Measurements from ENCODE around the gene RTL5. TPM values are rescaled to one million over a fixed set of nuclear protein-coding genes. Genes with fewer than 3 reads are reported as not detected.

Gene RTL5
- total RNA-seq, 2 experiments from 2014 or later = 0.18 to 0.31 TPM

DNA sequence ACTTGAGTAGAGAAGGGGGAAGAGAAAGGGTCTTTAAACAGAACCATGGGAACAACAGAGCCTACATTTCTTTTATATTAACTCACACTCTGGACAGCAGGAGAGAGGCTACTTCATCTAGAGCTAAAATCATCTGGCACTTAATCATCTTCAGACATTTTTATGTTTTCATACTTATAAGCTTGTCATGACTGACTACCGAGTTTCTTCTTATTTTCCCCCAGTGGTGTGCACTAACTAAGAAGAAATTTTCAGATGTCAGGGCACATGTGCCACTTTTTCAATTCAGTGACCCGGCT is 11.8 kb upstream of the RTL5 start:
- no peaks in the 10 kb centered on the region for H3K9me3 Mint-ChIP-seq
- ChIA-PET POLR2A (interaction anchor here (1.5 kb wide), 1 partner anchor 123 kb away, joined by 4 read pairs; no protein-coding TSS in a partner anchor), CTCF (no interaction called here)
- H3K4me3 Mint-ChIP-seq = no peak overlapping the region
- no peak for DNase-seq
- ATAC-seq = no peak
- peaks cover 27% of the 10 kb centered on the region for H3K4me1 Mint-ChIP-seq (ENCODE audit: low read depth)
- intact Hi-C loops (cut with micrococcal nuclease) = no loop called here
- TF ChIP-seq, protein P1, sequence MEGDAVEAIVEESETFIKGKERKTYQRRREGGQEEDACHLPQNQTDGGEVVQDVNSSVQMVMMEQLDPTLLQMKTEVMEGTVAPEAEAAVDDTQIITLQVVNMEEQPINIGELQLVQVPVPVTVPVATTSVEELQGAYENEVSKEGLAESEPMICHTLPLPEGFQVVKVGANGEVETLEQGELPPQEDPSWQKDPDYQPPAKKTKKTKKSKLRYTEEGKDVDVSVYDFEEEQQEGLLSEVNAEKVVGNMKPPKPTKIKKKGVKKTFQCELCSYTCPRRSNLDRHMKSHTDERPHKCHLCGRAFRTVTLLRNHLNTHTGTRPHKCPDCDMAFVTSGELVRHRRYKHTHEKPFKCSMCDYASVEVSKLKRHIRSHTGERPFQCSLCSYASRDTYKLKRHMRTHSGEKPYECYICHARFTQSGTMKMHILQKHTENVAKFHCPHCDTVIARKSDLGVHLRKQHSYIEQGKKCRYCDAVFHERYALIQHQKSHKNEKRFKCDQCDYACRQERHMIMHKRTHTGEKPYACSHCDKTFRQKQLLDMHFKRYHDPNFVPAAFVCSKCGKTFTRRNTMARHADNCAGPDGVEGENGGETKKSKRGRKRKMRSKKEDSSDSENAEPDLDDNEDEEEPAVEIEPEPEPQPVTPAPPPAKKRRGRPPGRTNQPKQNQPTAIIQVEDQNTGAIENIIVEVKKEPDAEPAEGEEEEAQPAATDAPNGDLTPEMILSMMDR (IDR thresholded peaks at IDR 0.05) = no peak
- H3K27ac Mint-ChIP-seq = no peak overlapping the region
- no peaks in the 10 kb centered on the region for H3K36me3 Mint-ChIP-seq (ENCODE audit: low read depth)
- H3K27me3 Mint-ChIP-seq = peaks cover 4% of the 10 kb centered on the region

DNA sequence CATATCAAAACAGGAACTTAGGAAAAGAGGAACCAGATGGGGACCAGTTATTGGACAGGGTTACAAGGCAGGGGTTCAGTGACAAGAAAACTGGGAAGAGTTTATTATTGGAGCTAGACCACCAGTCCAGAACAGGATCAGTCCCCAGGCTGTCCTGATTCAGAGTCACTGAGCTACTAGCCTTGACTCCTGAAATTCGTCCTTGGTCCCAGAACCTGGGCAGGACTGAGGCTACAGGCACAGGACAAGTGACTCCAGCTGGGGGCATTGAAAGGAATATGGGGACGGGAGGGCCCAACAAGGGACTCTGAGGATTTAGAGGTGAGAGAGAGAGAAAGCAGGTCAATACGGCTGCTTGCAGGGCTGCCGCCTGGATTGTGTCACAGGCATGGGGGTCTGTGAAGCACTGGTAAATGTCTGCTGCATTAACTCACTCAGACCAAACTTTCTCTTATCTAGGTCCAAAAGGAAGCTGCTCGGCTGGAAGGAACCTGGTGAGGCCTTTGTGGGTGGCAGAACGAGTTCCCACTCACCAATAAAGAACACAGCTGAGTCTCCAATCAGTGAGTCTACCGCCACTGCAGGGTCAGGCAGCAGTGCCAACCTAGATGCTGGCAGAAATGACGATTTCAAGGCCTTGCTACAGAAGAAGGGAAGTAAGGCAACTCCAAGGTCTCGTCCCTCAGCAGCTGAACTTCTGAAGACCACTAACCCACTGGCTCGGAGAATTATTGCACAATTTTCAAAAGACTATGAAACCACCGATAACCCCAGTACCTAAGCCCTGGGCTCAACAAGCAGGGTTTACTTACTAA is 11.3 kb upstream of the RTL5 start:
- ChIA-PET POLR2A (interaction anchor here (1.5 kb wide), 1 partner anchor 122 kb away, joined by 4 read pairs; no protein-coding TSS in a partner anchor), CTCF (no interaction called here)
- no peak overlapping the region for H3K27ac Mint-ChIP-seq
- intact Hi-C loops (cut with micrococcal nuclease) = no loop called here
- DNase-seq (no peak), ATAC-seq (no peak)
- peaks cover 4% of the 10 kb centered on the region for H3K27me3 Mint-ChIP-seq
- H3K36me3 Mint-ChIP-seq (ENCODE audit: low read depth) = no peaks in the 10 kb centered on the region
- peaks cover 27% of the 10 kb centered on the region for H3K4me1 Mint-ChIP-seq (ENCODE audit: low read depth)
- no peaks in the 10 kb centered on the region for H3K9me3 Mint-ChIP-seq
- no peak overlapping the region for H3K4me3 Mint-ChIP-seq
- TF ChIP-seq, protein P1 (IDR thresholded peaks at IDR 0.05) = no peak

DNA sequence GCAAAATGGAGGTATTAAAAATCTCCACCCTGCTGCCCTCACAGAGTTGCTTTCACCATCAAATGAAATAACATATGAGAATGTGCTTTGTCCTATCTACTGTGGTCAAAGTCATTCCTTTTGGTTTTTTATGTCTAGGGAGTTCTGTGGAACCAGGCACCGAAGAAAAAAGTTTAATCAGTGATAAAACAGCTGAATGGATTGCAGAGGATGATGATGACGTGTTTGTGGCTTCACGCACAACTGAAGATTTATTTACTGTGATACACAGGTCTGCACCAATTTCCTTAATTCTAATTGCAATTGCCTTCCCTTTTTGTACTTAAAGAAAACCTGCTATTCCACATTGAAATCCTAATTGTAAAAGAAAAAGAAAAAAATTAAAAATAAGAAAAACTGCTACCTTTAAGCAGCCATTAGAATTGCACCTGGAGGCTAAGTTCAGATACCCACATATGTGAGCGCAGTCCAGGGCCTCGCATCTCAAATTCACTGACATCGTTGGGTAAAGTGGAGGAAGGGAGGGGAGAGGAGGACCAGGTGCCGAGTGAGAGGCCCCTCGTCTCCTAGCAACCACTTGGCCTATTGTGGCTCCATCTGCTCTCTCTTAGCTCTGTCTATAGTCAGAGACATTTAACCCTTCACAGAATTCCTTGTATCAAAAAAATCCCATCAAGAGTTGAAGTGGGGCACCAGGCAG is 10.5 kb upstream of the RTL5 start:
- H3K9me3 Mint-ChIP-seq = no peaks in the 10 kb centered on the region
- no peaks in the 10 kb centered on the region for H3K36me3 Mint-ChIP-seq (ENCODE audit: low read depth)
- intact Hi-C loops (cut with micrococcal nuclease) = no loop called here
- H3K27me3 Mint-ChIP-seq = peaks cover 4% of the 10 kb centered on the region
- ChIA-PET CTCF (interaction anchor here (1.3 kb wide), 1 partner anchor 124 kb away, joined by 3 read pairs; no protein-coding TSS in a partner anchor), POLR2A (no interaction called here)
- no peak overlapping the region for H3K27ac Mint-ChIP-seq
- peaks cover 27% of the 10 kb centered on the region for H3K4me1 Mint-ChIP-seq (ENCODE audit: low read depth)
- DNase-seq (no peak), ATAC-seq (no peak)
- TF ChIP-seq, protein P1 (IDR thresholded peaks at IDR 0.05) = no peak
- H3K4me3 Mint-ChIP-seq = no peak overlapping the region

DNA sequence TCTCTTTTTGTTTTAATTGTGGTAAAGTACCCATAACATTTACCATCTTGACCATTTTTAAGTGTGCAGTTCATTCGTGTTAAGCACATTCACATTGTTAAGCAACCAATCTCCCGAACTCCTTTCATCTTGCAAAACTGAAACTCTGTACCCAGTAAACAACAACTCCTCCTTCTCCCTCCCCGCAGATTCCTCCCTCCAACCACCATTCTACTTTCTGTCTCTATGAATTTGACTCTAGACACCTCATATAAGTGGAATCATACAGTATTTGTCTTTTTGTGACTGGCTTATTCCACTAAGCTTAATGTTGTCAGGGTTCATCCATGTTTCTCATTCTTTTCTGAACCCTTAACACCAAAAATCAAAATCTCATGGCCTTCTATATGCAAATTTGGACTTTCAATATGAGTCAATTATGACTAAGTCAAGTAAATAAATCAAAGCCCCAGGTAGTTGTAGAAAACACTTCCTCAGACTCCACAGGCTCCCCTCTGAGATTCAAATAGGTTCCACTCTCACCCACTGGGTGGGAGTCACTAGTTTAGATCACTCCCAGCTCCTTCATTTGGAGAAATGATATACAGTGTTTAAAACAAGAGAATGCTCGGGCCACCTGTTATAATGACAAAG is 9.8 kb upstream of the RTL5 start:
- DNase-seq = no peak
- H3K9me3 Mint-ChIP-seq = no peaks in the 10 kb centered on the region
- ChIA-PET CTCF (interaction anchor here (1.3 kb wide), 1 partner anchor 123 kb away, joined by 3 read pairs; no protein-coding TSS in a partner anchor), POLR2A (no interaction called here)
- no peaks in the 10 kb centered on the region for H3K36me3 Mint-ChIP-seq (ENCODE audit: low read depth)
- peak; percentile 34 for ATAC-seq
- intact Hi-C loops (cut with micrococcal nuclease) = no loop called here
- peaks cover 27% of the 10 kb centered on the region for H3K4me1 Mint-ChIP-seq (ENCODE audit: low read depth)
- no peak overlapping the region for H3K4me3 Mint-ChIP-seq
- H3K27ac Mint-ChIP-seq = no peak overlapping the region
- H3K27me3 Mint-ChIP-seq = peaks cover 4% of the 10 kb centered on the region
- TF ChIP-seq, protein P1 (IDR thresholded peaks at IDR 0.05) = no peak
